KMS-11 (cell line): ENCODE results near the gene C11orf24.

ENCODE experiments used
- H2AFZ ChIP-seq: fragments of 200-600 bp; sonication (generic); 2 replicates; pipeline ENCODE4 v1.6.1; 2016; ENCODE audit warnings: antibody characterized with exemption, mixed run types, low read depth
- H3K27ac ChIP-seq: fragments of 200-600 bp; sonication (generic); 2 replicates; pipeline ENCODE4 v1.6.1; 2016; ENCODE audit warnings: mild to moderate bottlenecking, mixed run types
- H3K27me3 ChIP-seq: fragments of 200-600 bp; sonication (generic); 2 replicates; pipeline ENCODE4 v1.6.1; 2017; ENCODE audit warnings: mild to moderate bottlenecking, low read depth, mixed run types, moderate library complexity; ENCODE audit not compliant: insufficient read depth
- H3K36me3 ChIP-seq: fragments of 200-600 bp; sonication (generic); 2 replicates; pipeline ENCODE4 v1.6.1; 2017; ENCODE audit warnings: mild to moderate bottlenecking, mixed run types; ENCODE audit not compliant: insufficient read depth
- H3K4me1 ChIP-seq: fragments of 200-600 bp; sonication (generic); 2 replicates; pipeline ENCODE4 v1.6.1; 2016; ENCODE audit warnings: mild to moderate bottlenecking, low read depth, mixed run types; ENCODE audit not compliant: poor library complexity, severe bottlenecking
- H3K4me2 ChIP-seq: fragments of 200-600 bp; sonication (generic); 2 replicates; pipeline ENCODE4 v1.7.0; 2016; ENCODE audit warnings: mild to moderate bottlenecking, mixed run types
- H3K4me3 ChIP-seq: fragments of 200-600 bp; sonication (generic); IDR thresholded peaks from 2 replicates; pipeline ENCODE4 v1.6.1; 2017; ENCODE audit warnings: low read depth, low read length, mixed read lengths; ENCODE audit not compliant: insufficient read depth
- H3K79me2 ChIP-seq: fragments of 200-600 bp; sonication (generic); 2 replicates; pipeline ENCODE4 v1.6.1; 2016; ENCODE audit warnings: low read depth, mixed run types; ENCODE audit not compliant: insufficient read depth
- H3K9ac ChIP-seq: fragments of 200-600 bp; sonication (generic); 2 replicates; pipeline ENCODE4 v1.6.1; 2016; ENCODE audit warnings: mild to moderate bottlenecking, mixed run types
- H4K20me1 ChIP-seq: fragments of 200-600 bp; sonication (generic); 2 replicates; pipeline ENCODE4 v1.6.1; 2016; ENCODE audit warnings: mild to moderate bottlenecking, mixed run types; ENCODE audit not compliant: insufficient read depth
- TF ChIP-seq, protein P1 (sequence below): fragments of 200-600 bp; sonication (generic); conservative IDR thresholded peaks from 2 replicates; pipeline ENCODE4 v1.6.1; 2017; ENCODE audit warnings: low read depth, mild to moderate bottlenecking, antibody characterized with exemption, low read length, moderate library complexity, mixed read lengths

C11orf24 gene

DNA sequence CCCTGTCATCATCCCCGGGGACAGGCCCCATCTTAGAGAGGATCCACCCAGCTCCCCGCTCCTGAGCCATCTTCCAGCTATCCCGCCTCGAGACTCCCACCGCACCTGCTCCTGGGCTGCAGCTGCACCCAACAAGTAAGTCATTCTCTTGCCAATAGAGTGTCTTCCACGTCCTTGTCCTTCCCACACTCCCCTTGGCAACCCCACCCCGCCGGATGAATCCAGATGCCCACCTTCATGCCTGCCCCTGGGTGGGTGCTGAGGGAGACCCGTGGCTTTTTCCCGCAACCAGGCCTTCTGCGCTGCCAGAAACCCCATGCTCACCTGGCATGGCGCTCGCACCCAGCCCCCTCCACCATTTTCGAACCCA, 11.1 kb upstream of the C11orf24 start:
- no peaks in the 10 kb centered on the region for H3K79me2 ChIP-seq
- H3K36me3 ChIP-seq = no peaks in the 10 kb centered on the region
- no peak overlapping the region for H2AFZ ChIP-seq
- no peak overlapping the region for H3K9ac ChIP-seq
- no peak overlapping the region for H3K4me2 ChIP-seq
- H4K20me1 ChIP-seq = no peaks in the 10 kb centered on the region
- no peaks in the 10 kb centered on the region for H3K4me1 ChIP-seq
- H3K27me3 ChIP-seq = no peaks in the 10 kb centered on the region
- H3K27ac ChIP-seq = no peak overlapping the region
- no peak overlapping the region for H3K4me3 ChIP-seq
- TF ChIP-seq, protein P1, sequence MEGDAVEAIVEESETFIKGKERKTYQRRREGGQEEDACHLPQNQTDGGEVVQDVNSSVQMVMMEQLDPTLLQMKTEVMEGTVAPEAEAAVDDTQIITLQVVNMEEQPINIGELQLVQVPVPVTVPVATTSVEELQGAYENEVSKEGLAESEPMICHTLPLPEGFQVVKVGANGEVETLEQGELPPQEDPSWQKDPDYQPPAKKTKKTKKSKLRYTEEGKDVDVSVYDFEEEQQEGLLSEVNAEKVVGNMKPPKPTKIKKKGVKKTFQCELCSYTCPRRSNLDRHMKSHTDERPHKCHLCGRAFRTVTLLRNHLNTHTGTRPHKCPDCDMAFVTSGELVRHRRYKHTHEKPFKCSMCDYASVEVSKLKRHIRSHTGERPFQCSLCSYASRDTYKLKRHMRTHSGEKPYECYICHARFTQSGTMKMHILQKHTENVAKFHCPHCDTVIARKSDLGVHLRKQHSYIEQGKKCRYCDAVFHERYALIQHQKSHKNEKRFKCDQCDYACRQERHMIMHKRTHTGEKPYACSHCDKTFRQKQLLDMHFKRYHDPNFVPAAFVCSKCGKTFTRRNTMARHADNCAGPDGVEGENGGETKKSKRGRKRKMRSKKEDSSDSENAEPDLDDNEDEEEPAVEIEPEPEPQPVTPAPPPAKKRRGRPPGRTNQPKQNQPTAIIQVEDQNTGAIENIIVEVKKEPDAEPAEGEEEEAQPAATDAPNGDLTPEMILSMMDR = no peak

DNA sequence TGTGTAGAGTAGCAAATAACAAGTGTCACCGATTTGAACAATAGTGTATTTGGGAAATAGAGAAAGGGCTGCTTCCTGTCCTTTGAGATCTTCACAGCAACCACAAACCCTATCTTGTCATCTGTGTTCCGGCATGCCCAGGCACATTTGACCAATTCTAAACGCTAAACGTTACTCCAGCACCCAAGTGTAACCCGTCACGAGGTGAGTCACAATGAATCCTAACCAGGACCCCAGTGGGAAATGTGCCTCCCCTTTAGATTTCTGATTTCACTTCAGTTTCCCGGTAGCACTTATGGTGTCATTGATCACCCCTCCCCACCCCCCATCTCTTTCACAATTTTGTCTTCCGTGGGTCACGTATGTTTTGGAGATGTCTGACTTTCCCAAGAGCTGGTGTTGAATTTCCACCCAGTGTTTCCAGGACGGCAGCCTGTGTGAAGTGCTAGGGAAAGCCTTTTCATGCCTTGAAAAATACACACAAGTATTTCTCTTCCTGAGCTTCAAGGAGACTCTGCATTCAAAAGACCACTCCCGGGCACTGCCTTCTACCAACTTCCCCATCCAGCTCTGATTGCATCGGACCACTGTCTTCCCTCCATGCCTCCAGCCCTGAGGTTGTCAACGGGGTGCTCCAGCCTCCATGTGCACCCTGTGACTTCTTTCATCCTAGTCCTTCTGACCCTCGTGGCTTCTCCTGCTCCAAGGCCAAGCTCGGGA, 10.5 kb upstream of the C11orf24 start:
- no peak overlapping the region for H3K4me3 ChIP-seq
- H3K27me3 ChIP-seq = no peaks in the 10 kb centered on the region
- H3K9ac ChIP-seq = no peak overlapping the region
- H3K79me2 ChIP-seq = no peaks in the 10 kb centered on the region
- no peaks in the 10 kb centered on the region for H3K4me1 ChIP-seq
- TF ChIP-seq, protein P1 = no peak
- no peak overlapping the region for H2AFZ ChIP-seq
- H3K36me3 ChIP-seq = no peaks in the 10 kb centered on the region
- no peaks in the 10 kb centered on the region for H4K20me1 ChIP-seq
- no peak overlapping the region for H3K4me2 ChIP-seq
- H3K27ac ChIP-seq = no peak overlapping the region

GRCh38 chr11:68279676-68280075, 7.9 kb upstream of the C11orf24 start:
- no peaks in the 10 kb centered on the region for H3K27me3 ChIP-seq
- no peaks in the 10 kb centered on the region for H4K20me1 ChIP-seq
- TF ChIP-seq, protein P1 = no peak
- H2AFZ ChIP-seq = no peak overlapping the region
- no peak overlapping the region for H3K4me2 ChIP-seq
- H3K27ac ChIP-seq = no peak overlapping the region
- no peaks in the 10 kb centered on the region for H3K36me3 ChIP-seq
- no peaks in the 10 kb centered on the region for H3K79me2 ChIP-seq
- no peak overlapping the region for H3K9ac ChIP-seq
- no peaks in the 10 kb centered on the region for H3K4me1 ChIP-seq
- H3K4me3 ChIP-seq = no peak overlapping the region

- Histone ChIP-seq H3K36me3 (no peaks in the 10 kb centered on the region), H3K79me2 (no peaks in the 10 kb centered on the region), H3K27ac (no peak overlapping the region), H4K20me1 (no peaks in the 10 kb centered on the region), H3K9ac (no peak overlapping the region), H3K4me2 (no peak overlapping the region), H3K4me1 (peaks cover 10% of the 10 kb centered on the region), H3K4me3 (no peak overlapping the region), H3K27me3 (no peaks in the 10 kb centered on the region), H2AFZ (no peak overlapping the region)
- TF ChIP-seq, protein P1 = no peak
These were observed 5.1 kb upstream of the C11orf24 start for GRCh38 chr11:68276861-68277260.
